ENCODE data around the gene BANF2. TPM values are rescaled to one million over a fixed set of nuclear protein-coding genes. Genes with fewer than 3 reads are reported as not detected.
A peak's percentile ranks its signal among the peaks of the same experiment; 100 is the strongest.

The BANF2 gene
- total and polyA plus RNA-seq, 12 donors, result not detected

DNA sequence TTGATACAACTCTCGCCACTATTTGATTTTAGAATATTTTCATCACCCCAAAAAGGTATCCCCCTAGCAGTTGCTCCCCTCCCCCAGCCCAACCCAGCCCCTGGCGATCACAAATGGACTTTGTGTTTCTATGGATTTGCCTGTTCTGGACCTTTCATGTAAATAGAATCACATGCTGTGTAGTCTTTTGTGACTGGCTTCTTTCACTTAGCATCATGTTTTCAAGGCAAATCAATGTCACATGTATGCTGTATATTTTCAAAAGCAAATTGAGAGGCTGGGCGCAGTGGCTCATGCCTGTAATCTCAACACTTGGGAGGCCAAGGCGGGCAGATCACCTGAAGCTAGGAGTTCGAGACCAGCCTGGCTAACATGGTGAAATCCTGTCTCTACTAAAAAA, 48.5 kb downstream of the BANF2 start:
- Histone ChIP-seq H3K4me3 (no peak overlapping the region), H3K9me3 (no peaks in the 10 kb centered on the region), H3K27ac (no peak overlapping the region), H3K36me3 (no peaks in the 10 kb centered on the region), H3K4me1 (peaks cover 0 to 24% (median 16%) of the 10 kb centered on the region in 9 donors), H3K27me3 (no peaks in the 10 kb centered on the region)
- DNase-seq (no peak), ATAC-seq (no peak)
- WGBS, 2 donors, result 82 to 97% methylated on average over 5 of the region's 5 CpGs
- intact Hi-C loops (cut with DNase I), result no loop called here
- TF ChIP-seq, protein P1, sequence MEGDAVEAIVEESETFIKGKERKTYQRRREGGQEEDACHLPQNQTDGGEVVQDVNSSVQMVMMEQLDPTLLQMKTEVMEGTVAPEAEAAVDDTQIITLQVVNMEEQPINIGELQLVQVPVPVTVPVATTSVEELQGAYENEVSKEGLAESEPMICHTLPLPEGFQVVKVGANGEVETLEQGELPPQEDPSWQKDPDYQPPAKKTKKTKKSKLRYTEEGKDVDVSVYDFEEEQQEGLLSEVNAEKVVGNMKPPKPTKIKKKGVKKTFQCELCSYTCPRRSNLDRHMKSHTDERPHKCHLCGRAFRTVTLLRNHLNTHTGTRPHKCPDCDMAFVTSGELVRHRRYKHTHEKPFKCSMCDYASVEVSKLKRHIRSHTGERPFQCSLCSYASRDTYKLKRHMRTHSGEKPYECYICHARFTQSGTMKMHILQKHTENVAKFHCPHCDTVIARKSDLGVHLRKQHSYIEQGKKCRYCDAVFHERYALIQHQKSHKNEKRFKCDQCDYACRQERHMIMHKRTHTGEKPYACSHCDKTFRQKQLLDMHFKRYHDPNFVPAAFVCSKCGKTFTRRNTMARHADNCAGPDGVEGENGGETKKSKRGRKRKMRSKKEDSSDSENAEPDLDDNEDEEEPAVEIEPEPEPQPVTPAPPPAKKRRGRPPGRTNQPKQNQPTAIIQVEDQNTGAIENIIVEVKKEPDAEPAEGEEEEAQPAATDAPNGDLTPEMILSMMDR (IDR thresholded peaks at IDR 0.05), result no peak

DNA sequence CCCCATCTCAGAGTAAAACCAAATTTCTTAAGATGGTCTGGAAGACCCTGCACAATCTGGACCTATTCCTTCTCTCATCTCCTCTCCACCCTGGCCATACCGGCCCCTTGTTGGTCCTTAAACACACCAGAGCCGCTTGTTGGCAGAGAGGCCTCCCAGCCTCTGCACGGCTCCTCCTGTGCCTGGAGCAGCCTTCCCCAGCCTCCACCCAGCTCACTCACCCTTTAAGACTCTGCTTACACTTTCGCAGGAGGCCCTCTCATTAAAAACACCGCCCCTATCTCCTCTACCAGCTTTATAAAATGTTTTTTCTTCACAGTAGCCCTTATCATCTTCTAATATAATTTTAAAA, 49.8 kb downstream of the BANF2 start:
- TF ChIP-seq, protein P1 (IDR thresholded peaks at IDR 0.05), result no peak
- H3K4me3 ChIP-seq, result no peak overlapping the region
- H3K4me1 ChIP-seq, result peaks cover 0 to 24% (median 16%) of the 10 kb centered on the region in 9 donors
- H3K27me3 ChIP-seq, result peaks cover 0 to 2% (median 0%) of the 10 kb centered on the region in 7 donors
- WGBS, 2 donors, result 73 to 89% methylated on average over 5 of the region's 5 CpGs
- peak overlapping the region in 1 of 10 donors; percentile 67 for H3K27ac ChIP-seq
- H3K36me3 ChIP-seq, result no peaks in the 10 kb centered on the region
- ATAC-seq (no peak), DNase-seq (no peak)
- no peaks in the 10 kb centered on the region for H3K9me3 ChIP-seq
- intact Hi-C loops (cut with DNase I), result no loop called here

DNA sequence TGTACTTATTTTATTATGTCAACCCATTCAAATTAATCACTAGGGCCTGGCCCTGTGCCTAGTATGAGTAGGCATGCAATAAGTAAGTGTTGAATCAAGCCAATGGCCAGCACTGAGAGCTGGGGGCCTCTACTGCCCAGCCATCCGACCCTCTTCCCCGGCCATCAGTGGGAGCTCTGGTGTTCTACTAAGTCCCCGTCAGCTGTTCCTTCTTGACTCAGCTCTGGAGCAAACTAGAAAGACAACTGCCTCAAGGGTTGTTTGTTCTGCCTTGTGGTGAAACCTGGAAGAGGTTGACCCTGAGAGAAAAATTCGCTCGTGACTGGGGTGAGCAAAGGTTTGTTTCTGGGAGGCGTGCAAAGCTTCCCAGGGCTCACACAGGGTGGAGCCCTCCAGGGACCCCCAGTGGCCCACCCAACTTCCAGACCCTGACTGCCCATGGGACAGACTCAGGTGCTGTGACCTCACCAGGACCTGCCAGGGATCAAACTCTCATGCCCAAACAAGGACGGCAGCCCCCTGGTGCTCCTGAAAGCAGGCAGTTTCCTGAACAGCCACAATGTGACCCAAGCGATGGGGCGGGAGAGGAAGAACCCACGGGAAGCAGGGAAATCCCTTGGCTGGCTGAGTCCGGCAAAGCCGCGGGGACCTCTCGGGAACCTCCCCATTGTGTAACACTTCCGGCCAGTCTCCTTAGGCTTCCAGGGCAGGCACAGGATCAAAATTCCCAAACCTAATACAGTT, 50.4 kb downstream of the BANF2 start:
- WGBS, 2 donors, result 49 to 60% methylated on average over 15 of the region's 15 CpGs
- DNase-seq, result peak; percentile 74 to 83
- H3K36me3 ChIP-seq, result no peaks in the 10 kb centered on the region
- no peak overlapping the region for H3K4me3 ChIP-seq
- H3K4me1 ChIP-seq, result peaks cover 0 to 24% (median 16%) of the 10 kb centered on the region in 9 donors
- peak; percentile 91 to 97 (median 96) for ATAC-seq
- intact Hi-C loops (cut with DNase I), result loop anchor here in 4 of 10 donors (1.0 to 10.0 kb wide), 4 partner anchors 63 to 147 kb away; partner anchors contain the start of gene RRBP1 (in 1 of the 4)
- H3K9me3 ChIP-seq, result no peaks in the 10 kb centered on the region
- peaks cover 0 to 4% (median 0%) of the 10 kb centered on the region in 7 donors for H3K27me3 ChIP-seq
- peak overlapping the region in 6 of 10 donors; percentile 45 to 70 (median 59) for H3K27ac ChIP-seq
- TF ChIP-seq, protein P1 (IDR thresholded peaks at IDR 0.05), result no peak

DNA sequence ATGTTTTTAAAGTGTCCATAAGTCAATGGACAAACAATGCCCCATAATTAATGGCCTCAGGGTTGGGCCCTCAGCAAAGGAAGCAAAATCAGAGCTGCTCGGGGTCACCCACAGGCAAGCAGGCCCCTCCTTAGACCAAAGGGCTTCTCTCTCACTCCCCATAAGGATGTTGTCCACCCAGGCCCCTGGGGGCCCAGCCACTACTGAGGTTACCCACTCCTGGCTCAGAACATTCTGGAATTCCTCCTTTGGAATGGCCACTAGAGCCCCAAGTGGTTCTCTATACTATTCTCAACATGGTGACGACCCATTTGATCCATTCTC, 50.9 kb downstream of the BANF2 start:
- intact Hi-C loops (cut with DNase I), result loop anchor here in 4 of 10 donors (1.0 to 10.0 kb wide), 4 partner anchors 63 to 147 kb away; partner anchors contain the start of gene RRBP1 (in 1 of the 4)
- no peaks in the 10 kb centered on the region for H3K9me3 ChIP-seq
- TF ChIP-seq, protein P1 (IDR thresholded peaks at IDR 0.05), result no peak
- no peaks in the 10 kb centered on the region for H3K36me3 ChIP-seq
- peaks cover 0 to 4% (median 0%) of the 10 kb centered on the region in 7 donors for H3K27me3 ChIP-seq
- no peak for DNase-seq
- no peak for ATAC-seq
- H3K4me3 ChIP-seq, result no peak overlapping the region
- 71 to 76% methylated on average over 2 of the region's 2 CpGs for WGBS, 2 donors
- H3K27ac ChIP-seq, result peak overlapping the region in 7 of 10 donors; percentile 13 to 70 (median 52)
- H3K4me1 ChIP-seq, result peaks cover 0 to 24% (median 16%) of the 10 kb centered on the region in 9 donors
